ENCODE data around the gene CCDC106. TPM values are rescaled to one million over a fixed set of nuclear protein-coding genes. Genes with fewer than 3 reads are reported as not detected.

The CCDC106 gene
- total RNA-seq, 1 experiment from 2014 or later, result 19.9 TPM

GRCh38 chr19:55632463-55632834 lies 15.6 kb upstream of the CCDC106 start:
- peaks cover 0 to 3% (median 0%) of the 10 kb centered on the region in 3 experiments; a peak in 4 of 7 replicates for H3K36me3 Mint-ChIP-seq (ENCODE audit: insufficient read depth in 1 of 3, low read depth in 3 of 3)
- H3T11ph ChIP-seq (ENCODE audit: low read length), result no peak overlapping the region
- TF ChIP-seq CTCF (conservative IDR thresholded peaks at IDR 0.05), result peak; percentile 87
- no peak overlapping the region for H3K23ac ChIP-seq (ENCODE audit: insufficient read length, low read depth, low read length)
- H4K20me1 ChIP-seq (ENCODE audit: control insufficient read depth, insufficient read depth, insufficient read length), result no peaks in the 10 kb centered on the region
- H4K8ac ChIP-seq (replicated peaks; ENCODE audit: insufficient read length, low read depth, low read length), result no peak overlapping the region
- no peak overlapping the region for H2AFZ ChIP-seq (ENCODE audit: low read length)
- 0 out of 2 replicates have a peak, but pooled peaks cover 2% of the 10 kb centered on the region for H3K4me1 ChIP-seq (ENCODE audit: insufficient read depth, low read length)
- no CpG with 5 or more reads among the region's 3 CpGs for WGBS (ENCODE audit: extremely low coverage, insufficient read length, low lambda C conversion rate)
- H3K9ac ChIP-seq (ENCODE audit: extremely low read depth, insufficient read length, low read length), result no peak overlapping the region
- H3K79me2 ChIP-seq (ENCODE audit: insufficient read depth, low read length), result peaks cover 10% of the 10 kb centered on the region; the same call in 1 of the 2 replicates
- peak overlapping the region in 1 of 3 experiments; percentile 90; a peak in 2 of 7 replicates for H3K27ac Mint-ChIP-seq
- H3K18ac ChIP-seq (ENCODE audit: insufficient read length, low read depth, low read length), result no peak overlapping the region
- H3K4ac ChIP-seq (ENCODE audit: low read depth, low read length), result no peak overlapping the region
- no peak overlapping the region for H3K56ac ChIP-seq (ENCODE audit: insufficient read length, low read depth, low read length)
- peak; percentile 87 for DNase-seq
- 0 out of 5 replicates have a peak overlapping the region, but pooled peaks of 1 of the 2 experiments have one; percentile 0 for H3K4me3 Mint-ChIP-seq
- H2BK12ac ChIP-seq (ENCODE audit: insufficient read length, low read depth, low read length), result no peak overlapping the region
- peaks cover 6% of the 10 kb centered on the region for H3K79me1 ChIP-seq (ENCODE audit: insufficient read depth, low read depth, low read length, poor library complexity, severe bottlenecking)
- H2BK15ac ChIP-seq (ENCODE audit: low read depth, low read length), result no peak overlapping the region
- H2BK5ac ChIP-seq (ENCODE audit: insufficient read length, low read length), result no peak overlapping the region
- no peak overlapping the region for H4K5ac ChIP-seq (ENCODE audit: insufficient read length, low read depth, low read length)
- no peaks in the 10 kb centered on the region; a peak in 1 of 5 replicates for H3K9me3 Mint-ChIP-seq
- H3K9me3 ChIP-seq (ENCODE audit: control insufficient read depth, low read depth, low read length), result no peaks in the 10 kb centered on the region
- no peak overlapping the region for H3K27ac ChIP-seq (ENCODE audit: insufficient read length, low read depth, low read length)
- H2BK20ac ChIP-seq (ENCODE audit: low read depth, low read length, poor library complexity, severe bottlenecking), result no peak overlapping the region
- H2BK120ac ChIP-seq (ENCODE audit: low read depth, low read length, poor library complexity, severe bottlenecking), result no peak overlapping the region
- H3K4me1 Mint-ChIP-seq, result peaks cover 19 to 29% of the 10 kb centered on the region in 2 experiments
- H3K23me2 ChIP-seq (ENCODE audit: insufficient read length, low read depth, low read length, poor library complexity, severe bottlenecking), result peaks cover 7% of the 10 kb centered on the region
- H3K27me3 ChIP-seq (ENCODE audit: insufficient read depth, low read length), result no peaks in the 10 kb centered on the region
- H3K14ac ChIP-seq (ENCODE audit: insufficient read depth, low read length), result no peak overlapping the region
- peaks cover 1% of the 10 kb centered on the region; the same call in 1 of the 2 replicates for H3K27me3 Mint-ChIP-seq (ENCODE audit: low read depth)
- no peak overlapping the region for H3K4me2 ChIP-seq (ENCODE audit: insufficient read depth, insufficient read length, low read length)
- H2AK5ac ChIP-seq (ENCODE audit: insufficient read length, low read length), result no peak overlapping the region
- no peak overlapping the region for H4K91ac ChIP-seq (ENCODE audit: insufficient read length, low read depth, low read length)

All from H9 (cell line).